Measurements from ENCODE around the gene ZNF628.
A peak's percentile ranks its signal among the peaks of the same experiment; 100 is the strongest.
"Not testable (repeated sequence)": the region's sequence is repeated elsewhere in the genome, so short reads cannot be mapped to it uniquely, and the experiment has no call there.

Gene ZNF628

GRCh38 chr19:55496820-55497219, 20.4 kb downstream of the ZNF628 start:
- not testable (repeated sequence) for DNase-seq (ENCODE audit: low read depth, low spot score)

- no peak for DNase-seq (ENCODE audit: low read depth, low spot score)
Observed at GRCh38 chr19:55497763-55498162, 21.3 kb downstream of the ZNF628 start.

- DNase-seq (ENCODE audit: low read depth, low spot score), result no peak
Observed at GRCh38 chr19:55498246-55498840, 21.9 kb downstream of the ZNF628 start.

- no peak for DNase-seq (ENCODE audit: low read depth, low spot score)
Observed at GRCh38 chr19:55500368-55500952, 24.0 kb downstream of the ZNF628 start.

GRCh38 chr19:55502197-55502952, 26.0 kb downstream of the ZNF628 start:
- DNase-seq (ENCODE audit: low read depth, low spot score), result no peak

GRCh38 chr19:55503157-55503501, 26.7 kb downstream of the ZNF628 start:
- no peak for DNase-seq (ENCODE audit: low read depth, low spot score)

GRCh38 chr19:55503502-55504251, 27.3 kb downstream of the ZNF628 start:
- peak; percentile 82 for DNase-seq (ENCODE audit: low read depth, low spot score)

- DNase-seq (ENCODE audit: low read depth, low spot score), result no peak
Observed at GRCh38 chr19:55504252-55504603, 27.8 kb downstream of the ZNF628 start.

GRCh38 chr19:55504981-55505380, 28.6 kb downstream of the ZNF628 start:
- DNase-seq (ENCODE audit: low read depth, low spot score), result no peak

- DNase-seq (ENCODE audit: low read depth, low spot score), result no peak
Observed at GRCh38 chr19:55508120-55508519, 31.7 kb downstream of the ZNF628 start.

- peak; percentile 75 for DNase-seq (ENCODE audit: low read depth, low spot score)
Observed at GRCh38 chr19:55516878-55517620, 40.6 kb downstream of the ZNF628 start.

- DNase-seq (ENCODE audit: low read depth, low spot score), result no peak
Observed at GRCh38 chr19:55519451-55520311, 43.3 kb downstream of the ZNF628 start.

GRCh38 chr19:55520691-55521292, 44.4 kb downstream of the ZNF628 start:
- DNase-seq (ENCODE audit: low read depth, low spot score), result no peak

- no peak for DNase-seq (ENCODE audit: low read depth, low spot score)
Observed at GRCh38 chr19:55525289-55526101, 49.1 kb downstream of the ZNF628 start.

GRCh38 chr19:55526216-55527196, 50.1 kb downstream of the ZNF628 start:
- peak; percentile 40 for DNase-seq (ENCODE audit: low read depth, low spot score)

GRCh38 chr19:55527197-55528029, 51.0 kb downstream of the ZNF628 start:
- no peak for DNase-seq (ENCODE audit: low read depth, low spot score)

- no peak for DNase-seq (ENCODE audit: low read depth, low spot score)
Observed at GRCh38 chr19:55528030-55528803, 51.8 kb downstream of the ZNF628 start.

All from smooth muscle cell of the brain vasculature (primary cell).